DMS79 treated with DMSO at 0.1 percent for 48 hours (cell line): ENCODE data around the gene TPRA1.

Experiments
- DNase-seq: peaks from one replicate; lab custom pipeline; 2025; lab: John Stamatoyannopoulos, UW

Gene TPRA1

DNA sequence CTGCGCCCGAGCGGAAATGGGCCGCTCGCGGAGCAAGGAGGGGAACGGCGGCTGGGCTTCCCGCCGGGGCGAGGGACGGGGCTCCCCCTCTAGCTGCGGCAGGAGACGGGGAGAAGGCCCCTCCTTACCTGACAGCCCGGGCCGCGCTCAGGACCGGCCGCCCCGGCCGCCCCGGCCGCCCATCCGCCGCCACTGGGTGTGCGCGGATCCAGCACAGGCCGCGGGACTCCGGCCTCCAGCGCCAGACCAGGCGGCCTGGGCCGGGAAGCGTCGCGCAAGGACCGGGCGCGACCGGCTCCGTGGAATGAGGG, 296 bp downstream of the TPRA1 start:
- no peak for DNase-seq

DNA sequence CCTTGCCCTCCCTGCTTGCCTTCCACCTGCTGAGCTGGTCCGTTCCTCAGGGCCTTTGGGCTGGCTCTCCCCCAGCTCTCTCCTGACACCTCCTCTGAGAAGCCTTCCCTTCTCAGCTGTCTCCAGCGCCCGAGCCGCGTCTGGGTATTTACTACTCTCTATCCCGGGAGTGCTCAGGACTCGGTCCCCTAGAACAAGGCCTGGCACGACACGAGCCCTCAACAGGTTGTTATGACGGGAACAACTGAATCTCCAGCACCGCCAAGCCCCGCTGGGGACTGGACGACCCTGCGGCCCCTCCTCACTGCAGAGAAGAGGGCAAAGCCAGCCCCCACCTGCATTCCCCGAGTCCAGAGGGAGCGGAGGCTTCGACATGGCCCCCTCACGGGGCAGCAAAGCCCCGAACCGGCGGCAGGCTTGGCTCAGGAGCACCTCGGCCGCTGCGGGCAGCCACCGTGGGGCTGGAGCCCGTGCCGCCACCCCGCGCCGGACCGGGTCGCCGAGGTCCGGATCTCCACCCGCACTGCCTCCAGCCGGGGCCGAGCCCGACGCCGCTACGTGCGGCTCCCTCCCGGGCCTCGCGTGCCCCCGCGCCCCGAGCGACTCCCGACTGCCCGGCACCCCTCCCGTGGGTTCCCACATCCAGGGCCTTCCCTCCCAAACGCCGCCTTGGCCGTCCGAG, 792 bp downstream of the TPRA1 start:
- DNase-seq: no peak

DNA sequence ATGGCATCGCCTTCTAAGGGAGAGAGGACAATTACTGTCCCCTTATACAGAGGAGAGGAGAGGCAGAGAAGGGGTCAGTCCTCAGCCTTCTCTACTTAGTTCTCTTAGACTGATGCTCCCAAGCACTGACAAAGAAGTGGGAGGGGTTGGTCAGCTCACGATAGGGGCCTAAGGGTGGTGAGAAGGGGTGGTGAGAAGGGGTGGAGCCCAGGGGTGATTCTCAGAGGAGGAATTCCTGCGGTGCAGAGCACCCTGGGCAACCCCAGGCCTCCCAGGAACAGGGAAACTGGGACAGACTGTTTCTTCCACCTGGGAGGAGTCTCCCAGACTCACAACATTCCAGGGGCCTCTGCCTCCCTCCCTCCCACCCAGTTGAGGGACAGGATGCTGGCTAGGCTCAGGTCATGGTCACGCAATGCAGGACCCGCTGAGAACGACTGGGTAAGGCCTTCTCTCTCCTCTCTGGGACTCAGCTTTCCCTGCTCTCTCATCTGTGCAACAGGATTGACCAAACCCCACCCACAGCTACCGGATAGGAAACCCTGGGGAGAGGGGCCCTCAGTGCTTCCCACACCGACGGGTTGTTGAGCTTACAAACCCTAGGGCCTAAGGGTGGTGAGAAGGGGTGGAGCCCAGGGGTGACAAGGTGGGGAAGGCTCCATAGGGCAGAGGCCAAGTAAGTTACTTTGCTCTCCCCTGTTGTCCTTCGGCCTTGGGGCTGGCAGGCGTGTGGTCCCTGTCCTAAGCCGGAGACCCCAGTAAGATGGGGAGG, 1.5 kb downstream of the TPRA1 start:
- no peak for DNase-seq

DNA sequence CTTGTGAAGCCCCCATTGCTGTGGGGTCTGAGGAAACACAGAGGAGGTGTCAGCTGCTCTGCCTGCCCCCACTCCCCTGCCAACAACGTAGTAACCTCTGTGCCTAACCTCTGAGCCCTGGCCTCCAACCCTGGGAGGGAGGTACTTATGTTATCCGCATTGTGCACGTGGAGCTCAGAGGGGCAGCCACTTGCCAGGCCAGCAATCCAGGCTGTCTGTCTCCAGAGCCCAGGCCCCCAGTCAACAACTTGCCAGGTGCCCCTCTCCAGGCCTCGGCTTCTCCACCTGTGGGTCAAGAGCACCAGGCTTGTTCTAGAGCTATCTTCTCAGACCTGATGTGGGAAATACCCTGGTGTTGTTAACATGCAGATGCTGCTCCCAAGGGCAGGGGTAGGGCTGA, 2.7 kb downstream of the TPRA1 start:
- no peak for DNase-seq

DNA sequence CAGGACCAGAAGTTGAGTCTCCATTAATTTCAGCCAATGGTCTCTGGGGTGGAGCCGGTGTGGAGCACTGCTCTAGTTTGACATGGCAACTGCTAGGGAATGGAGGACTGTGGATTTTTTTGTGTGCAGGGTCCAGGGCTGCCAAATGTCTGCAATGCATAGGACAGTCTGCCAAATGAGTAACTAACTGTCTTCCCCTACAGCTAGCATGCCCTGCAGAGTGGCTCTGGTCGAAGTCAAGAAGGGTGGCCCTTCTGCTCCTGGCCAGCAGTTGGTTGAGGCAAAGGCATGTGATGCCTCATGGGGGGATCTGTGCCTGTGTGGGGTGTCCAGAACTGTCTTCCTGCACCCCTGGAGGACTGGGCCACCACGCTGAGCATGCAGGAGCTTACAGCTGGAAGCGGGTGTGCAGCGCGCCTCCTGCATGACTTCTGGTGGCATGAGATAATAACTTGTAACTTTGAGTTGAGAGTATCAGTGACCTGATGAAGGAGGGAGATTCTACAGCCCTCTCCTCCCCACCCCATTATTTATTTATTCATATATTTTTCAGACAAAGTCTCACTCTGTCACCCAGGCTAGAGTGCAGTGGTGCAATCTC, 4.6 kb downstream of the TPRA1 start:
- DNase-seq: no peak

DNA sequence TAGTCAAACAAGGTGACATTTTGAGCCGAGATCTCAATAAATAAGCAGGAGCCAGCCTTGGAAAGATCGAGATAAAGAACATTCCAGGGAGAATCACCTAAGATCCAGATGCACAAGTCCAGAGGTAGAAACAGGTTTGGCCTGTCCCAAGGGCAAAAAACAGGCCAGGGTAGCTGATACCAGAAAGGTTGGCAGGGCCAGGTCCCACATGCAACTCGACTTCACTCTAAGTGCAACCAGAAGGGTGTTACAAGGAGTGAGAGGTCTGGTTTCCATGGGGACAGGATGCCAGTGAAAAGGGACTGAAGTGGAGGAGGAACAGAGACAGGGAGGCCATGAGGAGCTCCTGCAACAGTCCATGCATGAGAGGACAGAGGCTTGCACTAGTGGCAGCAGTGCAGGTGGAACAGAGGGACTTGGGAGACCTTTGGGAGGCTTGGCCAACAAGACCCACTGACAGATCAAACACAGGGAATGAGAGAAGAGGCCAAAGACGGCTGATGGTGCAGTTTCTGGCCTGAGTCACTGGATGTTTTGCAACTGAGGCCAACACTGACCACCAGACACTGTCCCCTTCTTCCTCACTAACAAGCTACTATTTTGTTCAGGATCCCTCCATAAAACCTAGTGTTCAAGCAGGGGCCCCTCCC, 5.2 kb downstream of the TPRA1 start:
- peak; percentile 75 for DNase-seq

DNA sequence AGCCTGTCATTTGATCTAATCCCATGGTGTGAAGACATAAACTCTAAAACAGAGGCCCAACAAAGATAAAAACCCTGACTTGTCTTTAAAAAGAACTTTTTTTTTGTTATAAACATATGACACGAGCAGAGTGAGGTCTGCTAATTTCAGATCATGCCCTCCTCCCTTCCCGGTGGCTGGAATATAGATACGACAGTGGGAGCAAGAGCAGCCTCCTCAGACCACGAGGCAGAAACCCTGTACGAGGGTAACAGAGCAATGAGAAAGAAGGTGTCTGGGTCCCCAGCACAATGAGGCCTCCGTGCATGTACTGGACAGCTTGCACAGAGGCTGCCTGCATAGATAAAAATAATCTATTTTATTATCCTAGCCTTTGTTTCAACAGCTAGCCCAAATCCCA, 5.8 kb downstream of the TPRA1 start:
- no peak for DNase-seq

DNA sequence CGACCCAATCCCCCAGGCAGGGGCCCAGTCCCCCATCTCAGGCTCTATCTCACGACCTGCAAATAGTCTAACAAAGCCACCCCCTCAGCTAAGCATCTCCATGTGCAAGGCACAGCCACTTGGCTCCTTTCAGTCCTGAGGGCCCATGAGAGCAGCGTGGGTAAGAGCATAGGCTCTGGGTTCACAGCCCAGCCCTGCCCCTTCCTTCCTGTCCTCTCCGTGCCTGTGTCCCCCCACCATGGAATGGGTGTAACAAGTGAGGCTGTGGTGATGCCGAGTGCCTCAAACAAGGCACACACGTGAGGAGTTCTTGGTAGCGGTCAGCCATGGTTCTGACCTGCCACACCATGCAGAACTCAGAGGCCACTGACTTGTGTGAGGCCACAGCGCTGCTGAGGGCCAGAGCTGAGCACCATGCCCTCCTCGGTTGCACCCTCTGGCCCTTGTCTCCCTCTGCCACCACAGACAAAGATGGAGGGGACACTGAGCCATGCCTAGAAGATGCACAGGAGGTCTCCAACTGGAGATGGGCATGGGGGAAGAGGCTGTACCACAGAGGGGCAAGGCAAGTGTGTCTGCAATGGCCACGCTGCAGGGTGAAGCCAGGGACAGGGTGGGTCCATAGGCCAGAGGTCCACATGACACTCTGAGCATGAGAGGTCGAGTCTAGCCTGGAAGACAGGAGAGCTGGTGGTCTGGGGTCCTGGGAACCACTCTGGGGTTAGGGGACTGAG, 10.0 kb downstream of the TPRA1 start:
- DNase-seq: no peak

DNA sequence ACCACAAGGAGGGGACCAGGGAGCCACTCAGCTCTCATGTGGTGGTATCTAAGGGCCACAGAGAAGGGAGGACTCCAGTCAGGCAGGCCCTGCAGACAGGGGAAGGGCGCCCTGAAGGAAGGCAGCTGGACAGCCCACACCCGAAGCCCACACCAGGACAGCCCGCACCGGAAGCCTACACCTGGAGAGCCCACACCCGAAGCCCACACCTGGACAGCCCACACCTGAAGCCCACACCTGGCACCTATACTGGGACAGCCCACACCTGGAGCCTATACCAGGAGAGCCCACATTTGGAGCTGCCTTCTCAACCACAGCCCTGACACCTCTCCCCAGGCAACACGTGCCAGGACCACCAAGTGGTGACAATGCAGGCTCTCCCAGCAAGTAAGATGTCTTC, 11.7 kb downstream of the TPRA1 start:
- DNase-seq: no peak

DNA sequence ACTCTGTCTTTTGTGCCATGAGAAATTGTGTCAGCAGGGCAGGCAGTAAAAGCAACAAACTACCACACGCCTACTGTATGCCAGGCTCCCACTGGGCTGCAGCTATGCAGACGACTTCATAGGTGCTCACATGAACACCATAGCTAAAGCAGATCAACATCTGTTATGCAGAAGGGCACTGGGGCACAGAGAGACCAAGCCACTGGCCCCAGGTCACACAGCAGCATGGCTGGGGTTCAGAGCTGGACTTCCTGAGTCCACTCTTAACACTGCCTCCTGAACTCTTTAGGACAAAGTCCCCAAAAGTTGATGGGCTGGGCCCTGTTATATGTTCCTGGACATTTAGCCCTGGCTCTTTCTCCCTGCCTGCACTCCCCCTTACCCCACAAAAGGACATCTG, 12.4 kb downstream of the TPRA1 start:
- no peak for DNase-seq

DNA sequence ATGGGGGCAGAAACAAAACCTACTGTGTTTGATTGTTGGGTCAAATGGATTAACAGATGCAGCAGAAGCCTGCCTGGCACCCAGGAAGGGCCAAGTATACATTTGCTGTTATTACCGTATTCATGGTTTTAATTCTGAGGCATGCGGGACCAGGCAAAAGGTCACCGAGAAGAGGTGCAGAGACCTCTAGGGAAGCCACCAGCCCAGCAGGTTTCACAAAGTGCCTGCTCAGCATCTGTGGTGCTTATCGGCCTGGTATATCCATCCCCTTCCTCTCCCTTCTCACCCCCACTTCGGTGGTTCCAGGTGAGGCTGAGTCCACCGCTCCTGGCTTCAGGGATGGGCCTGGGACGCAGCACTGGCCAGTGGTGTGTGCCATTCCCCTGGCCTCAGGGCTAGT, 13.1 kb downstream of the TPRA1 start:
- DNase-seq: no peak

DNA sequence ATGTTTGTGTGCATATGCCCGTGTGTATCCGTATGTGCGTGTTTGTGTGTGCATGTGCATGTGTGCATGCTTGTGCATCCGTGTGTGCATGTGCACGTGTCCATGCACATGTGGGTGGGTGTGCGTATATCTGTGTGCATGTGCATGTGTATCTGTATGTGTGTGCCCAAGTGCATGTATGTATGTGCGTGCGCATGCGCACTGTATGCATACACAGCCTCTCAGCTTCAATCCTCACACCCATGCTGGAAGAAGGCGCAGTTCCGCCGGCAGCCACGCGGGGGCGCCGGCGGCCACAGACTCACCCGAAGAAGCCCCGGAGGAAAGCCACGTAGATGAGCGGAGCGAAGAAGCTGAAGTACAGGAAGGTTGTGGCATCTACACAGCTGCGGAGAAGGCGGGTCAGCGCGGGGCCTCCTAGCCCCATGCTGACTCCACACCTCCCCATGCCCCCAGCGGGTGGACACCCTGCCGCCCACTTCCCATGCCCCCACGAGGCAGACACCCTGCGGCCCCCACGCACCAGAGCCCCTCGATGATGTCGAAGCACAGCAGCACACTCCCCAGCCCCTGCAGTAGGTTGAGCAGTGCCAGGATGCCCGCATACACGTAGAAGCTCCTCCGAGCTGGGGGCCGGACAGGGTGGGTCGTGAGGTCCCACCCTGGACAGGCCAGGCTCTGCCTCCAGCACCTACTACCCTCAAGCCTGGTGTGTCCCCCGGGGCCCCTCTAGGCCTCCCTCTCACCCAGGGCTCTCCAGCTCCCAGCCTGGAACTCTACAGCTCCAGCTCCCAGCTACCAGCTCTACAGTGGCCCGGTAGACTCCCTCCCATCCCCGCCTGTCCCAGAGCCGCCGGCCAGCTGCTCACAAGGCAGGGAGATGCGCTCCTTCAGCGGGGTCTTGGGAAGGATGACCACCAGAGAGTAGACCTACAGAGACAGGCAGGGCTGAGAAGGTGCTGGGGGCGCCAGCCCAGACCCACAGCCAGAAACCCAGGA, 15.4 kb downstream of the TPRA1 start:
- DNase-seq: peak; percentile 92

DNA sequence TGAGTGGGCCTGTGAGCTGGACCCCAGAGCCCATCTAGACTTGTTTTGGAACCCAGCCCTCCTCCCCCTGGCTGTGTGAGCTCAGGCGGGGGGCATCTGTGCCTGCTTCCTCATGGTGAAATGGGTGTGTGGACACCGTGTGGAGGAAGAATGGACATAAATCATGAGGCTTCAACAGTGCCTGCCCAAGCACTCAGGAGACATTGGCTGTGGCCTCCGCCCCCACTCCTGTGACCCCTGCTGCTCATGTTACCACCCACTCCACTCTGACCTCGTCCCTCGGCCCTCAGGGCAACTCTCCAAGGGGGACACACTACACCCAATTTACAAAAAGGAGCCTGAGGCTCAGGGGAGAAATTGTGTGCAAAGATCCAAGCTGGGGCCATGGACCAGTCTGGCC, 16.6 kb downstream of the TPRA1 start:
- DNase-seq: no peak

DNA sequence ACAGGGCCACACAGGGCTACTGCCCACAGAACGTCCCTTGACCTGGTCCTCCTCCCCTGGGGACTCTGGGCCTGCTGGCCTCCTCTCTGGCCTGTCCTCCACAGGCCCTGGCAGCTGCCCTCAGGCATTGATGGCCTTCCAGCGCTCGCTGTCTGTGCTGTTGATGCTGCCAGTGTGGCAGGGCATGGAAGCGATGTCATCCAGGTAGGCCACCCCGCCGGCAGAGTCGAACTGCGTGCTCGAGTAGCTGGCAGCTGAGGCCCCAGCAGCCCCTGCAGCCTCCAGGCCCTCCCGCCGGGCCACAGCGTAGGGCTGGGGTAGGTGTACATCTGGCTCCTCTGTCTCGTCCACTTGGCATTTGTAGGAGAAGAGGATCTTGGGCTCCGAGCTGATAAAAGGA, 17.1 kb downstream of the TPRA1 start:
- DNase-seq: no peak

DNA sequence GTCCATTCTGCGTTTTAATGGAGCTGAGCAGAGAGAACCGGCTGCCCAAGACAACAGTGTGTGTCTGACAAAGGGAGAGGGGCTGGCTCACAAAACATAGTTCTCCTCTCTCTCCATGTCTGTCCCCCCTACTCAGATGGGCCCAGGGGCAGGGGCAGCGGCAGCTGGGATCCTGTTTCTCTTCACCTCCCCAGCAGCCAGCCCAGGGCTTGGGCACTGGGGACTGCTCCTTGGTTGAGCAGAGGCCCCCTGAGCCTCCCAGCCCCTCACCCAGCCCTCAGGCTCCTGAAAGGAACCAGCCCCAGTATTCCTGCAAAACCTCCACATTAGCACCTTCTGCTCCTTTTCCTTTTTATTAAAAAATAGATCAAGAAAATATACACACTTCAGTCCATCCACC, 17.8 kb downstream of the TPRA1 start:
- no peak for DNase-seq

DNA sequence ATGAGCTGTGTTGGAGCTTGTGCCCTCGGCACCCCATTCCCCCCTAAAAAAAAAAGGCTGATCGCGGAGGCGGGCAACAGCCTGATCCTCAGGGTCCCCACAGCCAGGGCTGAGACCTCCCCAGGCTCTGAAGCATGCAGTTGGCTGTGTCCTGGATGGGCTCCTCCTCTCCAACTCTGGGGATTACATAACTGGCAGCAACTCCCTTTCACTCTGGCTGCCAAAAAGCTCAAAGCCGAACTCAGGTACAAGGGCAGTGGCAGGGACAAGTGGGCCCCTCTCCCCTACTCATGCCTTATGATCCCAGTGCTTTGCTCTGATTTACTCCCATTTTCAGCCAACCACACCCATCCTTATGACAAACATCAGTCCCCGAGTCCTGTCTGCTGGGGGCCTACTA, 18.3 kb downstream of the TPRA1 start:
- no peak for DNase-seq

DNA sequence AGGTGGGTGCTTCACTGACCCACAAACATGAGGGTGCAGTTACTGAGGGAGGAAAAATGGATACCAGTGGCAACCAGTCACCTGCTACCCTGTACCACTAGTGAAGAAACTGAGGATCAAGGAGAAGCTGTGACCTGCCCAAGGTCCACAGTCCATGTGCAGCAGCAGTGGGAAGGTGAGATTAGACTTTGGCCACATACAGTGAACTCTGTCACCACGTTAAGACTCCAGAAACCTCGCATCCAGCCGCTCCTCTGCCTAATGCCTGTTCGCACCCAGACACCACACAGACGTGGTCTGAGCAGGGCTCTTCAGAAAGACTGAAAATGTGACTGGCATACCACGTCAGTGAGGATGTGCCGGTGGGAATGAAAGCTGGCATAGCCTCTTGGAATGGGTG, 20.0 kb downstream of the TPRA1 start:
- no peak for DNase-seq

DNA sequence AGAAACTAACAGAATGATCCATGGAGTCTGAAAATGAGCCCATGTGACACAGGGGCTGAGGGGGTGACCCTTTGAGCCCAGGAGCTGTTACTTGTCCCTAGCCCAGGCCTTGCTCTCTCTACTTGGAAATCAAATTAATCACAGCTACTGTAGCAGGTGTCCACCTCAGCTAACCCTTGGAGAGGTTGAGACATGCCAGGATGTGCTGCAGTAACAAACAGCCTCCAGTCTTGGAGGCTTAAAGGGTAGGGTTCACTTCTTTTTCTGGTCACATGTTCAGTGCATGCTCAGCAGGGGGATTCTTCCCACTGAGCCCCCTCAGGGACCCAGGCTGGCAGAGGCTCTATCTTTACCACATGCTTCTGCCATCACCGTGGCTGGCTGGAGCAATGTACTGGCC, 21.4 kb downstream of the TPRA1 start:
- no peak for DNase-seq

DNA sequence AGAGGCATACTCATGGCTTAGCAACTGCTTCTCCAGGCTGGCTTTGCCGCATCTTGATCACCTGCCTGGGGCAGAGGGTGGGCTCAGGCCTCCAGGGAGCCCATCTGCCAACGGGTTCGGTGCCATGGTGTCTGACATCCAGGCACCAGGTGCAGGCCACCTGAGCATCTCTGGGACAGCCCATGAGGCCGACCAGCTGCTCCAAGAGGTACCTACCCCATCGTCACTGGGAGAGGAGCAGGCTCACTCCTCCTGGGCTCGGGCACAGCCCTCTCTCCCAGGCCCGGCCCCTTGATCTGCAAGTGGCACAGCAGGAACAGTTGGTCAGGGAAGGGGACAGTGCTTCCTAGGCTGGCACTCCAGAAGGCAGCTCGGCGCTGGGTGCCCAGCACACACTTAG, 21.9 kb downstream of the TPRA1 start:
- peak; percentile 89 for DNase-seq

DNA sequence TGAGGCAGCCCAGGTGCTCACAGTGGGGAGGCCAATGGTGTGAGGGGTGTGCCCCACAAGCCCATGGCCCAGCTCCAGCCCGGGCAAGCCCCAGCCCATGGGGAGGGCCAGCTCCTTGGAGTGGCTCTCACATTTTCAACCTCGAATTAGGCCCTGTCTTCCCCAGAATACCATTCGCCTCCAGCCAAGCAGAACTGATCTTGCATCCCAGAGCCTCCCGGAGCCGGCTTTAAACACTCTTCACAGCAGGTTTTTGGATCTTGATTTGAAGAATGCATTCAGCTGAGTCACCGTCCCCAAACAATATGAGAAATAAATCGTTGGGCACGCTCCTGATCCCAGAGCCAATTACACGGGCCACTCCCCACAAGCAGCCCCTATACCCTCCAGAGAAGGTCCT, 23.7 kb downstream of the TPRA1 start:
- peak; percentile 99 for DNase-seq

DNA sequence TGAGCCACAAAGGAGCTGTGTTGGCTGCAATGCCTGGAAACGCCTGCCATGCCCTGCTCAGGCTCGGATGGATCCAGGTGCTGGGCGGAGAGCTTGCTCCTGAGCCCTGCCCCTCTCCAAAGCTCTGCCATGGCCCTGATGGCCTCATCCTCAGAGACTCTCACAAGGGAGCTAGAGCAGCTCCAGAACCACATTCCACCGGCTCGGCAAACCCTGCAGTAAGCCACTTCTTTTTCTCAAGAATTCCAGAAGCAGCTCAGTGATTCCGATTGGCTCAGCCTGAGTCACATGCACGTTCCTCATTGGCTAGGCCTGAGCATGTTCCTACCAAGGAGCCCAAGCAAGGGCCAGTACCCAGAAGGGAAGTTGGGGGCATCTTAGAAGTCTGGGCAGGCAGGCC, 24.8 kb downstream of the TPRA1 start:
- no peak for DNase-seq
